HG03095 (cell line): ENCODE data around the gene CRTC1.

Source experiments
- ATAC-seq: cut with Tn5 transposase; IDR thresholded peaks from one replicate; pipeline ENCODE4 v1.9.1; 2021; ENCODE audit warnings: moderate library complexity; ENCODE audit not compliant: unreplicated experiment

The CRTC1 gene

GRCh38 chr19:18683109-18683957 is at the start of gene CRTC1:
CRTC1 (plus strand) TSS chr19:18683680; CDS start chr19:18683703, 23 bp downstream.
- ATAC-seq = no peak

GRCh38 chr19:18634612-18635297 is 48.7 kb upstream of the CRTC1 start:
- no peak for ATAC-seq

GRCh38 chr19:18635831-18636182 is 47.7 kb upstream of the CRTC1 start:
- ATAC-seq = no peak

GRCh38 chr19:18636183-18636968 is 47.1 kb upstream of the CRTC1 start:
- ATAC-seq = peak; percentile 80

GRCh38 chr19:18636969-18637629 is 46.4 kb upstream of the CRTC1 start, which contains the start of gene KLHL26:
KLHL26 (plus strand) TSS chr19:18637028; CDS start chr19:18637055, 27 bp downstream.
- no peak for ATAC-seq

- no peak for ATAC-seq
Measured at GRCh38 chr19:18637673-18638630, 45.5 kb upstream of the CRTC1 start.

GRCh38 chr19:18639706-18640243 is 43.7 kb upstream of the CRTC1 start:
- no peak for ATAC-seq

- no peak for ATAC-seq
Measured at GRCh38 chr19:18644196-18645034, 39.1 kb upstream of the CRTC1 start.

GRCh38 chr19:18645035-18645511 is 38.4 kb upstream of the CRTC1 start:
- ATAC-seq = no peak

- no peak for ATAC-seq
Measured at GRCh38 chr19:18646535-18647370, 36.7 kb upstream of the CRTC1 start.

- ATAC-seq = no peak
Measured at GRCh38 chr19:18647371-18647767, 36.1 kb upstream of the CRTC1 start.

- no peak for ATAC-seq
Measured at GRCh38 chr19:18647807-18648206, 35.7 kb upstream of the CRTC1 start.

GRCh38 chr19:18648973-18649315 is 34.5 kb upstream of the CRTC1 start:
- ATAC-seq = no peak

- no peak for ATAC-seq
Measured at GRCh38 chr19:18649371-18650020, 34.0 kb upstream of the CRTC1 start.

- no peak for ATAC-seq
Measured at GRCh38 chr19:18650021-18650390, 33.5 kb upstream of the CRTC1 start.

- no peak for ATAC-seq
Measured at GRCh38 chr19:18650468-18651041, 32.9 kb upstream of the CRTC1 start.

- no peak for ATAC-seq
Measured at GRCh38 chr19:18651300-18651699, 32.2 kb upstream of the CRTC1 start.
